ENCODE measurements around the gene SNAPC5.
"Not testable (repeated sequence)": the region's sequence is repeated elsewhere in the genome, so short reads cannot be mapped to it uniquely, and the experiment has no call there.

SNAPC5 gene

GRCh38 chr15:66497502-66498455, at the start of gene SNAPC5:
Gene SNAPC5 (minus strand): TSS chr15:66497762. CDS start chr15:66497731, 31 bp downstream.
- DNase-seq, result peak; percentile 80 to 97 (median 95)

GRCh38 chr15:66545255-66545654, 47.7 kb upstream of the SNAPC5 start:
- no peak for DNase-seq

GRCh38 chr15:66542896-66543295, 45.3 kb upstream of the SNAPC5 start:
- no peak for DNase-seq

GRCh38 chr15:66535056-66535455, 37.5 kb upstream of the SNAPC5 start:
- no peak for DNase-seq

GRCh38 chr15:66524838-66525237, 27.3 kb upstream of the SNAPC5 start:
- DNase-seq, result no peak

- DNase-seq, result no peak
These were observed 26.4 kb upstream of the SNAPC5 start for GRCh38 chr15:66523926-66524325.

GRCh38 chr15:66515901-66516322, 18.4 kb upstream of the SNAPC5 start:
- no peak for DNase-seq

GRCh38 chr15:66514586-66514985, 17.0 kb upstream of the SNAPC5 start:
- DNase-seq, result no peak

- no peak for DNase-seq
These were observed 10.8 kb upstream of the SNAPC5 start for GRCh38 chr15:66508293-66508883.

GRCh38 chr15:66505818-66506217, 8.3 kb upstream of the SNAPC5 start:
- peak in 1 of 3 experiments; percentile 51 for DNase-seq

- DNase-seq, result peak in 1 of 3 experiments; percentile 85
These were observed 7.9 kb upstream of the SNAPC5 start for GRCh38 chr15:66505430-66505811.

- peak; percentile 72 to 94 (median 94) for DNase-seq
These were observed 7.2 kb upstream of the SNAPC5 start, which contains the start of the genes RPL4 and ZWILCH for GRCh38 chr15:66504563-66505429. Gene RPL4 (minus strand): TSS chr15:66504855. CDS start chr15:66504790, 65 bp downstream. Gene ZWILCH (plus strand): TSS chr15:66505326. CDS start chr15:66505339, 13 bp downstream.

GRCh38 chr15:66503780-66504562, 6.4 kb upstream of the SNAPC5 start:
- no peak for DNase-seq

- DNase-seq, result not testable (repeated sequence)
These were observed 5.6 kb upstream of the SNAPC5 start for GRCh38 chr15:66503041-66503648.

- DNase-seq, result no peak
These were observed 4.9 kb upstream of the SNAPC5 start for GRCh38 chr15:66502491-66502890.

GRCh38 chr15:66500346-66500745, 2.8 kb upstream of the SNAPC5 start:
- not testable (repeated sequence) for DNase-seq

- peak in 1 of 3 experiments; percentile 45 for DNase-seq
These were observed 1.2 kb upstream of the SNAPC5 start for GRCh38 chr15:66498501-66499386.

GRCh38 chr15:66496951-66497501, 536 bp downstream of the SNAPC5 start:
- DNase-seq, result no peak

- no peak for DNase-seq
These were observed 3.3 kb downstream of the SNAPC5 start for GRCh38 chr15:66494262-66494661.

GRCh38 chr15:66491846-66492245, 5.7 kb downstream of the SNAPC5 start:
- DNase-seq, result no peak

Data from NCI-H1417 (cell line).